DND-41 (cell line): ENCODE measurements around the gene QSOX2.
"Not testable (repeated sequence)": the region's sequence is repeated elsewhere in the genome, so short reads cannot be mapped to it uniquely, and the experiment has no call there.

Experiments
- ATAC-seq: fragments of 200-7000 bp; cut with Tn5 transposase; 3 replicates; pipeline ENCODE4 v1.9.1; 2021; ENCODE audit warnings: low read depth; ENCODE audit not compliant: insufficient read depth
- DNase-seq: peaks from one replicate; pipeline ENCODE4 v3.0.0-alpha.2; 2020
- H2AFZ ChIP-seq: 2 replicates; pipeline ENCODE4 v1.6.0; 2012; ENCODE audit warnings: low read depth, low read length
- H3K27ac ChIP-seq: 2 replicates; pipeline ENCODE4 v1.5.1; 2012; ENCODE audit warnings: low read length, inconsistent platforms
- H3K27me3 ChIP-seq: fragments of 200-600 bp; sonication (generic); 2 replicates; pipeline ENCODE4 v1.6.0; 2012; ENCODE audit warnings: low read length, mild to moderate bottlenecking, inconsistent platforms; ENCODE audit not compliant: insufficient read depth, poor library complexity
- H3K36me3 ChIP-seq: 2 replicates; pipeline ENCODE4 v1.5.1; 2012; ENCODE audit warnings: low read length, inconsistent platforms; ENCODE audit not compliant: insufficient read depth
- H3K4me1 ChIP-seq: 2 replicates; pipeline ENCODE4 v1.5.1; 2012; ENCODE audit warnings: mild to moderate bottlenecking, low read length; ENCODE audit not compliant: insufficient read depth
- H3K4me2 ChIP-seq: 2 replicates; pipeline ENCODE4 v1.6.0; 2012; ENCODE audit warnings: mild to moderate bottlenecking, moderate library complexity, low read length, inconsistent platforms; ENCODE audit not compliant: insufficient read depth
- H3K4me3 ChIP-seq, 2 experiments: fragments of 200-600 bp in 1 of 2; shearing (Covaris generic) in 1 of 2; 2 replicates each; pipeline ENCODE4 v1.5.1; 2012 to 2016; ENCODE audit warnings: inconsistent platforms in 2 of 2, low read length in 2 of 2, mild to moderate bottlenecking in 2 of 2, low read depth in 1 of 2, moderate library complexity in 1 of 2
- H3K79me2 ChIP-seq: 2 replicates; pipeline ENCODE4 v1.6.0; 2012; ENCODE audit warnings: low read length, inconsistent platforms; ENCODE audit not compliant: insufficient read depth
- H3K9ac ChIP-seq: 2 replicates; pipeline ENCODE4 v1.6.0; 2012; ENCODE audit warnings: low read depth, mild to moderate bottlenecking, inconsistent platforms, low read length, moderate library complexity
- H3K9me3 ChIP-seq: 2 replicates; pipeline ENCODE4 v1.5.1; 2012; ENCODE audit warnings: low read length, moderate library complexity, mild to moderate bottlenecking, inconsistent platforms; ENCODE audit not compliant: insufficient read depth, severe bottlenecking
- H4K20me1 ChIP-seq: 2 replicates; pipeline ENCODE4 v1.6.0; 2012; ENCODE audit warnings: low read length; ENCODE audit not compliant: insufficient read depth
- CTCF ChIP-seq: IDR thresholded peaks from 2 replicates; pipeline ENCODE4 v1.5.1; 2012; ENCODE audit warnings: borderline replicate concordance, low read length, moderate library complexity, mild to moderate bottlenecking; ENCODE audit not compliant: poor library complexity, severe bottlenecking; ENCODE audit errors: extremely low read depth
- EZH2 ChIP-seq: IDR thresholded peaks from 3 replicates; pipeline ENCODE4 v1.6.1; 2012; ENCODE audit warnings: borderline replicate concordance, low read depth, mild to moderate bottlenecking, moderate library complexity, low read length, inconsistent platforms; ENCODE audit not compliant: severe bottlenecking

Gene QSOX2

GRCh38 chr9:136239135-136239982 lies 6.3 kb downstream of the QSOX2 start:
- Histone ChIP-seq H3K27me3 (no peaks in the 10 kb centered on the region), H2AFZ (no peak overlapping the region), H3K4me1 (peaks cover 17% of the 10 kb centered on the region), H3K36me3 (peaks cover 51% of the 10 kb centered on the region), H3K9me3 (no peaks in the 10 kb centered on the region), H3K27ac (no peak overlapping the region), H3K9ac (no peak overlapping the region), H3K79me2 (peaks cover 78% of the 10 kb centered on the region), H3K4me3 (no peak overlapping the region), H4K20me1 (peaks cover 93% of the 10 kb centered on the region), H3K4me2 (no peak overlapping the region)
- TF ChIP-seq EZH2 (no peak), CTCF (no peak)
- no peak for DNase-seq
- no peak for ATAC-seq

- no peak overlapping the region for H3K27ac ChIP-seq
- peaks cover 6% of the 10 kb centered on the region; the same call in 1 of the 2 replicates for H3K4me1 ChIP-seq
- DNase-seq (no peak), ATAC-seq (no peak)
- no peaks in the 10 kb centered on the region for H3K9me3 ChIP-seq
- H3K9ac ChIP-seq, result no peak overlapping the region
- H2AFZ ChIP-seq, result no peak overlapping the region
- no peak overlapping the region for H3K4me3 ChIP-seq
- H3K4me2 ChIP-seq, result no peak overlapping the region
- TF ChIP-seq EZH2, result no peak
- TF ChIP-seq CTCF, result no peak
- peaks cover 60% of the 10 kb centered on the region for H3K36me3 ChIP-seq
- H3K79me2 ChIP-seq, result peaks cover 67% of the 10 kb centered on the region
- H4K20me1 ChIP-seq, result peaks cover 93% of the 10 kb centered on the region
- no peaks in the 10 kb centered on the region for H3K27me3 ChIP-seq
These were observed 7.3 kb downstream of the QSOX2 start for GRCh38 chr9:136238342-136238732.

GRCh38 chr9:136237486-136238341 lies 7.9 kb downstream of the QSOX2 start:
- peaks cover 92% of the 10 kb centered on the region for H4K20me1 ChIP-seq
- no peak overlapping the region for H2AFZ ChIP-seq
- peaks cover 57% of the 10 kb centered on the region for H3K36me3 ChIP-seq
- peaks cover 64% of the 10 kb centered on the region for H3K79me2 ChIP-seq
- no peak overlapping the region for H3K4me3 ChIP-seq
- no peaks in the 10 kb centered on the region for H3K9me3 ChIP-seq
- H3K9ac ChIP-seq, result no peak overlapping the region
- H3K27ac ChIP-seq, result no peak overlapping the region
- TF ChIP-seq EZH2, result no peak
- TF ChIP-seq CTCF, result no peak
- H3K4me1 ChIP-seq, result 0 out of 2 replicates have a peak, but pooled peaks cover under 1% of the 10 kb centered on the region
- H3K4me2 ChIP-seq, result no peak overlapping the region
- H3K27me3 ChIP-seq, result no peaks in the 10 kb centered on the region
- DNase-seq (no peak), ATAC-seq (no peak)

- not testable (repeated sequence) for H3K27me3 ChIP-seq, H3K4me3 ChIP-seq, H3K9ac ChIP-seq, H3K9me3 ChIP-seq, H3K4me2 ChIP-seq, ATAC-seq, H3K27ac ChIP-seq, DNase-seq, H2AFZ ChIP-seq, H3K4me1 ChIP-seq
- H3K36me3 ChIP-seq, result peaks cover 49% of the 10 kb centered on the region
- H3K79me2 ChIP-seq, result peaks cover 60% of the 10 kb centered on the region
- H4K20me1 ChIP-seq, result peaks cover 83% of the 10 kb centered on the region
These were observed 8.9 kb downstream of the QSOX2 start for GRCh38 chr9:136236471-136237410.
